ENCODE results near the gene PPM1L. TPM values are rescaled to one million over a fixed set of nuclear protein-coding genes. Genes with fewer than 3 reads are reported as not detected.
"Not testable (repeated sequence)": the region's sequence is repeated elsewhere in the genome, so short reads cannot be mapped to it uniquely, and the experiment has no call there.

Gene PPM1L
- total RNA-seq (11.5 TPM), polyA plus RNA-seq (ENCODE audit: insufficient read depth in 1 of 8, insufficient read length in 8 of 8, low replicate concordance in 1 of 8) (10 to 100 TPM in 5 of 8 donors, 1 to 10 TPM in 3; 5.3 to 13.9 (median 10.7) TPM)
- long read RNA-seq, donor 1, result 0 reads
- long read RNA-seq, donor 2, result 0 reads
- long read RNA-seq, donor 3, result 0 reads
- long read RNA-seq, donor 4, result 0 reads
- long read RNA-seq, donor 5, partial matches to known transcripts, result 6 of 6 reads
- long read RNA-seq, donor 5, other reads (novel, unspliced or antisense), result 0 of 6 reads
- long read RNA-seq, donor 6, result 0 reads
- long read RNA-seq, donor 7, partial matches to known transcripts, result 9 of 9 reads
- long read RNA-seq, donor 7, other reads (novel, unspliced or antisense), result 0 of 9 reads
- long read RNA-seq, donor 8, result 0 reads
- long read RNA-seq, donor 9, result 0 reads
- long read RNA-seq, donor 10, result 0 reads
- long read RNA-seq, donor 11, result 0 reads

DNA sequence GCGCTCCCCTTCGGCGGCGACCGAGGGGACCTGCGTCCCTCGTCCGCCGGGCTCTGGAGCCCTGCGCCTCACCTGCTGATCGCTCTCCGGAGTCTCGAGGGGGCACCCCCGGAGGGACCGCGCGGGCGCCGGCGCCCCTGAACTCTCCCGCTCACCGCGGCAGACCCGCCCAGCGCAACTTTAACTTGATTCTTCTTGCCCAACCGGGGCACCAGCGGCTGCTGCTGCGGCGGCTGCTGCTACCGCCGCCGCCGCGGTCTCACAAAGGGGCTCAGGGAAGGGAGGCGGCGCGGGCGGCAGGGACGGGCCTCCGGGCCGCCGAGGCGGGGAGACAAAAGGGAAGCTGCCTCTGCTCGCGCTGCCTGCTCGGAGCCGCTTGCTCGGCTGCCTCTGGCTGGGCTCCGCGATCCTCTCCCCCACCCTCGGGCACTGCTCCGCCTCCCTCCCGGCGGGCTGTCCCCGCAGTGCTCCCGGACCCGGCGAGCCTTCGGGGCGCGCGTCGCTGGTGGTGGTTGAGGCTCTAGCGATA is at the start of gene PPM1L:
TSS of gene PPM1L (plus strand) at position 456 of the 529 bp plus-strand sequence.
- peak; percentile 64 for DNase-seq
- Histone ChIP-seq H3K27ac (ENCODE audit: low read length) (peak within 1 kb of the TSS; percentile 98), H3K36me3 (ENCODE audit: control insufficient read depth, insufficient read depth, low read length) (no peaks in the 10 kb centered on the region), H3K4me1 (ENCODE audit: control insufficient read depth, insufficient read depth, low read length) (peaks cover 17% of the 10 kb centered on the region), H3K4me3 (ENCODE audit: low read length) (peak within 1 kb of the TSS; percentile 63), H3K27me3 (ENCODE audit: control insufficient read depth, insufficient read depth, low read length) (peaks cover 15% of the 10 kb centered on the region), H3K9me3 (replicated peaks; ENCODE audit: control insufficient read depth, low read depth, low read length) (no peaks in the 10 kb centered on the region)
- under 1% methylated on average over 53 of the region's 64 CpGs for WGBS (ENCODE audit: insufficient coverage)

GRCh38 chr3:160707187-160707794 is 48.7 kb upstream of the PPM1L start:
- peak; percentile 76 for DNase-seq
- Histone ChIP-seq H3K9me3 (replicated peaks; ENCODE audit: control insufficient read depth, low read depth, low read length) (no peaks in the 10 kb centered on the region), H3K4me3 (ENCODE audit: low read length) (no peak overlapping the region), H3K27ac (ENCODE audit: low read length) (no peak overlapping the region), H3K36me3 (ENCODE audit: control insufficient read depth, insufficient read depth, low read length) (no peaks in the 10 kb centered on the region), H3K4me1 (ENCODE audit: control insufficient read depth, insufficient read depth, low read length) (no peaks in the 10 kb centered on the region), H3K27me3 (ENCODE audit: control insufficient read depth, insufficient read depth, low read length) (no peaks in the 10 kb centered on the region)
- WGBS (ENCODE audit: insufficient coverage), result no CpG with 5 or more reads among the region's 4 CpGs

DNA sequence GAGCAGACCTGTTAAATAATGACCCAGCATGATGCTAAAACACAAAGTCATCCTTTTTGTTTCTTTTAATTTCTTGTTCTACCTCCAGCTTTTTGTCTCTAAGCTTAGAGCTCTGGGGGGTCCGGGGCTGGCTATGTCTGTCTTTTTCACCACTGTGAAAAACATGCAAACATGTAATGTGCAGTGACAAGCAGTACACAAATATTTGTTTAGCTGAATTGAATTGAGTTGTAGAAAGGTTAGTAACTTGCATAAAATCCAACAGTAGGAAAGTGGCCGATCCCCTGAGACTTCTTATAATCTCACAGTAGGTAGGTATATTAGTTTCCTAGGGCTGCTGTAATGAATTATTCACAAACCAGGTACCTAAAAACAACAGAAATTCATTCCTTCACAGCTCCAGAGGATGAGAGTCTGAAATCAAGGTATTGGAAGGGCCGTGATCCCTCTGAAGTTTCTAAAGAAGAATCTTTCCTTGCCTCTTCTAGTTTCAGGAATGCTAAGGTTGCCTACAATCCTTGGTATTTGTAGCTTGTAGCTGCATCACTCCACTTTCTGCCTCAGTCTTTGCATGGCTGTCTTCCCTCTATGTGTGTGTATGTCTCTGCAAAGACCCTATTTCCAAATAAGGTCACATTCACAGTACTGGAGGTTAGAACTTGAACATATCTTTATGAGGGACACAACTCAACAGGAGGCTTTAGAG is 46.4 kb upstream of the PPM1L start:
- no peaks in the 10 kb centered on the region for H3K36me3 ChIP-seq (ENCODE audit: control insufficient read depth, insufficient read depth, low read length)
- H3K4me3 ChIP-seq (ENCODE audit: low read length), result no peak overlapping the region
- WGBS (ENCODE audit: insufficient coverage), result no CpG with 5 or more reads among the region's 3 CpGs

DNA sequence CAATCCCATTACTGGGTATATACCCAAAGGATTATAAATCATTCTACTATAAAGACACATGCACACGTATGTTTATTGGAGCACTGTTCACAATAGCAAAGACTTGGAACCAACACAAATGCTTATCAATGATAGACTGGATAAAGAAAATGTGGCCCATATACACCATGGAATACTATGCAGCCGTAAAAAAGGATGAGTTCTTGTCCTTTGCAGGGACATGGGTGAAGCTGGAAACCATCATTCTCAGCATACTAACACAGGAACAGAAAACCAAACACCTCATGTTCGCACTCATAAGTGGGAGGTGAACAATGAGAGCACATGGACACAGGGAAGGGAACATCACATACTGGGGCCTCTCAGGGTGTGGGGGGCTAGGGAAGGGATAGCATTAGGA is 42.9 kb upstream of the PPM1L start:
- not testable (repeated sequence) for H3K27ac ChIP-seq (ENCODE audit: low read length); H3K4me1 ChIP-seq (ENCODE audit: control insufficient read depth, insufficient read depth, low read length); H3K9me3 ChIP-seq (replicated peaks; ENCODE audit: control insufficient read depth, low read depth, low read length); H3K4me3 ChIP-seq (ENCODE audit: low read length); H3K27me3 ChIP-seq (ENCODE audit: control insufficient read depth, insufficient read depth, low read length); DNase-seq; H3K36me3 ChIP-seq (ENCODE audit: control insufficient read depth, insufficient read depth, low read length)
- no CpG with 5 or more reads among the region's 3 CpGs for WGBS (ENCODE audit: insufficient coverage)

More for the DNA sequence above, 46.4 kb upstream of the PPM1L start:
- Histone ChIP-seq H3K27me3 (ENCODE audit: control insufficient read depth, insufficient read depth, low read length) (no peaks in the 10 kb centered on the region), H3K27ac (ENCODE audit: low read length) (no peak overlapping the region), H3K9me3 (replicated peaks; ENCODE audit: control insufficient read depth, low read depth, low read length) (no peaks in the 10 kb centered on the region), H3K4me1 (ENCODE audit: control insufficient read depth, insufficient read depth, low read length) (no peaks in the 10 kb centered on the region)
- no peak for DNase-seq

DNA sequence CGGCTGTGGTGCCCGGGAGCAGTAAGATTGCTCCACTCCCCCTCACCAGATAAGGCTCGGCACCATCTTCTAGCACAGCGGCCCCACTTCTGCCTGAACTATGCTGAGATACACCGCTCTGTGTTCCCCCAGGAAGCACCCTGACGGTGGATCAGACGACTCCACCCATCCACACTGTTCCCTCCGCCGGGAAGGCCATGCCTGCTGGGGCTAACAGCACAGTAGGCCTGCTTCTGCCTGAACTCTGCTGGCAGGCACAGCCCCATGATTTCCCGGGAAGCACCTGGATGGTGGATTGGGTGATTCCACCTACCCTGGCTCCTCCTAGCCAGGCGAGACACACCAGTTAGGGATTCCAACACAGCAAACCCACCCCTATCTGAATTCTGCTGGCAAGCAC is 36.3 kb upstream of the PPM1L start:
- Histone ChIP-seq H3K4me1 (ENCODE audit: control insufficient read depth, insufficient read depth, low read length) (no peaks in the 10 kb centered on the region), H3K27me3 (ENCODE audit: control insufficient read depth, insufficient read depth, low read length) (no peaks in the 10 kb centered on the region), H3K36me3 (ENCODE audit: control insufficient read depth, insufficient read depth, low read length) (no peaks in the 10 kb centered on the region), H3K9me3 (replicated peaks; ENCODE audit: control insufficient read depth, low read depth, low read length) (no peaks in the 10 kb centered on the region), H3K4me3 (ENCODE audit: low read length) (no peak overlapping the region), H3K27ac (ENCODE audit: low read length) (no peak overlapping the region)
- DNase-seq, result no peak
- 91% methylated on average over 8 of the region's 11 CpGs for WGBS (ENCODE audit: insufficient coverage)

- 93% methylated on average over 2 of the region's 5 CpGs for WGBS (ENCODE audit: insufficient coverage)
Observed at GRCh38 chr3:160720123-160720746, 35.8 kb upstream of the PPM1L start.

DNA sequence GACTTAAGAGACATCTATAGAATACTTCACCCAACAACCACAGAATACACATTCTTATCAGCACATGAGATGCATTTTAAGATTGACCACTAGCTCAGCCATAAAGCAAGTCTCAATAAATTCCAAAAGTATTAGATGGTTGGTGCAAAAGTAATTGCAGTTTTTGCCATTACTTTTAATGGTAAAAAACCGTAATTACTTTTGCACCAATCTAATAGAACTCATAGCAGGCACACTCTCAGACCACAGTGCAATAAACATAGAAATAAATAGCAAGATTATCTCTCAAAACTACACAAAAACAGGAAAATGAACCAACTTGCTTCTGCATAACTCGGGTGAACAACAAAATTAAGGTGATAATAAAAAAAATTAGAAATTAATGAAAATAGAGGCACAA is 33.7 kb upstream of the PPM1L start:
- Histone ChIP-seq H3K4me1 (ENCODE audit: control insufficient read depth, insufficient read depth, low read length) (no peaks in the 10 kb centered on the region), H3K27me3 (ENCODE audit: control insufficient read depth, insufficient read depth, low read length) (no peaks in the 10 kb centered on the region), H3K36me3 (ENCODE audit: control insufficient read depth, insufficient read depth, low read length) (no peaks in the 10 kb centered on the region), H3K27ac (ENCODE audit: low read length) (no peak overlapping the region), H3K9me3 (replicated peaks; ENCODE audit: control insufficient read depth, low read depth, low read length) (no peaks in the 10 kb centered on the region), H3K4me3 (ENCODE audit: low read length) (no peak overlapping the region)
- no CpG with 5 or more reads among the region's 2 CpGs for WGBS (ENCODE audit: insufficient coverage)
- DNase-seq, result no peak

More at GRCh38 chr3:160720123-160720746, 35.8 kb upstream of the PPM1L start:
- no peak for DNase-seq
- H3K4me1 ChIP-seq (ENCODE audit: control insufficient read depth, insufficient read depth, low read length), result no peaks in the 10 kb centered on the region
- no peaks in the 10 kb centered on the region for H3K27me3 ChIP-seq (ENCODE audit: control insufficient read depth, insufficient read depth, low read length)
- H3K27ac ChIP-seq (ENCODE audit: low read length), result no peak overlapping the region
- H3K9me3 ChIP-seq (replicated peaks; ENCODE audit: control insufficient read depth, low read depth, low read length), result no peaks in the 10 kb centered on the region
- no peaks in the 10 kb centered on the region for H3K36me3 ChIP-seq (ENCODE audit: control insufficient read depth, insufficient read depth, low read length)
- H3K4me3 ChIP-seq (ENCODE audit: low read length), result no peak overlapping the region

DNA sequence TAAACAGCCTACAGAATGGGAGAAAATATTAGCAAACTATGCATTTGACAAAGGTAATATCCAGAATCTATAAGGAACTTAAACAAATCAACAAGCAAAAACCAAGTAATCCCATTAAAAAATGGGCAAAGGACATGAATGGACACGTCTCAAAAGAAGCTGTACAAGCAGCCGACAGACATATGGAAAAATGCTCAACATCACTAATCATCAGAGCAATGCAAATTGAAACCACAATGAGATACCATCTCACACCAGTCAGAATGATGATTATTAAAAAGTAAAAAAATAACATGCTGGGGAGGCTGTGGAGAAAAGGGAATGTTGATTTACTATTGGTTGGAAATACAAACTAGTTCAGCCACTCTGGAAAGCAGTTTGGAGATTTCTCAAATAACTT is 30.7 kb upstream of the PPM1L start:
- no peak overlapping the region for H3K27ac ChIP-seq (ENCODE audit: low read length)
- no CpG with 5 or more reads among the region's 2 CpGs for WGBS (ENCODE audit: insufficient coverage)
- H3K4me1 ChIP-seq (ENCODE audit: control insufficient read depth, insufficient read depth, low read length), result no peaks in the 10 kb centered on the region
- DNase-seq, result no peak
- no peaks in the 10 kb centered on the region for H3K36me3 ChIP-seq (ENCODE audit: control insufficient read depth, insufficient read depth, low read length)
- no peaks in the 10 kb centered on the region for H3K9me3 ChIP-seq (replicated peaks; ENCODE audit: control insufficient read depth, low read depth, low read length)
- H3K4me3 ChIP-seq (ENCODE audit: low read length), result no peak overlapping the region
- H3K27me3 ChIP-seq (ENCODE audit: control insufficient read depth, insufficient read depth, low read length), result no peaks in the 10 kb centered on the region

GRCh38 chr3:160735826-160736225 is 20.2 kb upstream of the PPM1L start:
- no CpG with 5 or more reads among the region's 1 CpG for WGBS (ENCODE audit: insufficient coverage)
- no peak overlapping the region for H3K27ac ChIP-seq (ENCODE audit: low read length)

More at GRCh38 chr3:160735826-160736225, 20.2 kb upstream of the PPM1L start:
- Histone ChIP-seq H3K27me3 (ENCODE audit: control insufficient read depth, insufficient read depth, low read length) (no peaks in the 10 kb centered on the region), H3K36me3 (ENCODE audit: control insufficient read depth, insufficient read depth, low read length) (no peaks in the 10 kb centered on the region), H3K9me3 (replicated peaks; ENCODE audit: control insufficient read depth, low read depth, low read length) (no peaks in the 10 kb centered on the region), H3K4me3 (ENCODE audit: low read length) (no peak overlapping the region), H3K4me1 (ENCODE audit: control insufficient read depth, insufficient read depth, low read length) (peaks cover 8% of the 10 kb centered on the region)
- DNase-seq, result peak; percentile 77
